GM18873 (cell line): Measurements from ENCODE around the gene ENTHD1.

Experiments
- ATAC-seq: cut with Tn5 transposase; IDR thresholded peaks from one replicate; pipeline ENCODE4 v1.9.1; 2021; ENCODE audit warnings: mild to moderate bottlenecking, moderate library complexity, moderate number of reproducible peaks; ENCODE audit not compliant: unreplicated experiment, low FRiP score

ENTHD1 gene

DNA sequence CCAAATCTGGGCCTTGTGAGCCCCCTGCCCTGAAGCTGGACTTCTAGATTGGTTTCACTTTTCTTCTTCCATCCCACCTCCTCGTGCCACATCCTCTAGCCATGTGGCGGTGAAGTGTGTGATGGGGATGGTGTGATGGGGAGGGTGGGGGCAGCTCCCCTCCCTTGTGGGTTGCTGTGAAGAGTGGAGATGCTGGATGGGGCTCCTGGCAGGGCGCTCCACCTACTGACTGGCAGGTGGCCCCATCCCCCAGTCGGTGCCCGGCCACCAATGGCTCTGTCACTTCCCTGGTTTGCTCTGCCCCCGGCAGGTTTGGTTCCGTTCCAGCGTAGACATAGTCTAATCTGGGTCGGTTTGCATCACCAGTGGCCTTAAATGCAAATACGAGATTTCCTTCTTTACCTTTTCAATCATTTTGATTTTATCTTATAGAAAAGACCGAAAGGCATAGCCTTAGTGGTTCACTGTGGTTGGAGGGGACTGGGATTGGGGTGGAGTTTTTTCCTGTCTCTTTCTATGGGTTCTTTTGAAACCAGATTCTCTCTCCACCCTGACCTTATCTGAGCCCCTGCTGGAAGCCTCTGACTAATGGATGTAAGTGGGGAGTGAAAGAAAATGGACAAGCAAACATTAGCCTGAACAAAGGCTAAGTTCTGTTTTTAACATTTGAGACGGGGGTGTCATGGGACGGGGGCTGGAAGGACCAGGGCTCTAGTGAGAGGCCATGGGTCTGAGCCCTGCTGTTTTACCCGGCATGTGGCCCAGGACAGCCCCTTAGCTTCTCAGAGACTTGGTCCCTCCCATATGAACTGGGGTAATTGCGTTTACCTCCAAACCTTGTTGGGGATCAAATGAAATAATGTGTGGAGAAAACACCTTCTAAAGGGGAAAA, 173.8 kb downstream of the ENTHD1 start:
- no peak for ATAC-seq

- ATAC-seq = no peak
Measured at GRCh38 chr22:39718921-39719475, 174.6 kb downstream of the ENTHD1 start.

- no peak for ATAC-seq
Measured at GRCh38 chr22:39718206-39718605, 175.4 kb downstream of the ENTHD1 start.

DNA sequence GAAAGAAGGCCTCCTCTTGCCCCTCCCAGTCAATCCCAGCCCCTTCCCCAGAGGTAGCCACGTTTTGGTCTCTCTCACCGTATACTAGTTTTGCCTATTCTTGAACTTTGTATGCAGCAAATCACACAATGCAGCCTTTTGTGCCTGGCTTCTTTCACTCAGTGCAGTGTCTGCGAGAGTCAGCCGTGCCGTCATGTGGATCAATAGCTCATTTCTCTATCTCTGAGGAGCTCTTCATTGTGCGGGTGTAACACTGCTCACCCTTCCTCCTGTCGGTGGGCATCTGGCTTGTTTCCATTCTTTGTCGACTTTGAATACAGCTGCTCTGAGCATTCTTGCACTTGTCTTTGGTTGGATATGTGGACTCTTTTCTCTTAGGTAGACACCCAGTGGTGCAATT, 176.5 kb downstream of the ENTHD1 start:
- ATAC-seq = no peak

GRCh38 chr22:39716534-39716933, 177.0 kb downstream of the ENTHD1 start:
- no peak for ATAC-seq

DNA sequence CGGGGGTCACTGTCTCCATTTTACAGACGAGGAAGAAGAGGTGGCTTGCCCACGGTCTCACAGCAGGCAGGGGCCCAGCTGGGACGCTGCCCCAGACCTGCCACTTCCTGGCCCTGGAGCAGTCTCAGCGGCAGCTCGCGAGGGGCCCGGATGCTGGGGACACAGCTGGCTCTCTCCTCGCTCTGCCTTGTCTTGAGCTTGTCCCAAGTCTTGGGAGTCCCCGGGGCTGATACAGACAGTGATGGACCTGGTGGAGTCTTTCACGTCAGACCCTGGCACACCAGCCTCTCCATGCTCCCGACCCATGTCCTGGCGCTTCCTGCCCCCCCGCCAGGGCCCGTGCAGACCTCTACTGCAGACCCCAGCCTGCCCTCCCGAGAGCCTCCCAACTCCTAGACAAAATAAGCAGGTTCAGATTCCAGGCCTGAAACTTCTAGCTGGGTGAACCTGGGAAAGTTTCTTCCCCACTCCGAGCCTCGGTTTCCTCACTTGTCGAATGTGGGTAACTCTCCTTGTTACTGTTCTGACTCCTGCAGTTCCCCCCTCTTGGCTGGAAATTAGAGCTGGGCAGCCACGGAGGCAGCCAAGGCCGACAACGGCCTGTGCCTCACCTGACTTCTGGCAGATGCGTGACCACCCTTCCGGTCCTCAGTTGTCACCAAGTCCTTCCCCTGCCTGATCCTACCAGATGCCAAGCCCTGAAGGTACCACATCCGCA, 177.6 kb downstream of the ENTHD1 start:
- no peak for ATAC-seq

GRCh38 chr22:39714321-39714720, 179.2 kb downstream of the ENTHD1 start:
- ATAC-seq = no peak

DNA sequence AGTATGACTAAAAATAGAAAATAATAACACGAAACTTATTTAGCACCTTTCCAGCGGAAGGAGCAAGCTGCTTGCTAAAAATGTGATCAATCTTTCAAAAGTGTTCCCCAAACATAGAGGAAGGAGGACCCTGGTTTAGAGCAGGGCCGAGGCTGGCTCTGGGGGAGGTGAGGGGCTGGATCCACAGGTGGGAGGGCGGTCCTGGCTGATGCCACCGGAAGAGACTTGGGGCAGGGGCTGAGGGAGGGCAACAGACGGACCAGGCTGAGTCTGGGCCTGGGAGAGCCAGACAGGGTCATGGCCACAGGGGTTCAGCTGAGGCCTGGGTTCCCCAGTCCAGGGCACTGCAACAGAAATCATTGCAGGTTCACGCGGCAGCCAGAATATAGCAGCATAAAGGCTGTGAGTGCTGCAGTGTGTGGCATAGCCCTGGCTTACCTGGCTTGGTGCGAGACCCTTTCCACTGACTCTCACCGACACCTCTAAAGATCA, 179.7 kb downstream of the ENTHD1 start:
- no peak for ATAC-seq

DNA sequence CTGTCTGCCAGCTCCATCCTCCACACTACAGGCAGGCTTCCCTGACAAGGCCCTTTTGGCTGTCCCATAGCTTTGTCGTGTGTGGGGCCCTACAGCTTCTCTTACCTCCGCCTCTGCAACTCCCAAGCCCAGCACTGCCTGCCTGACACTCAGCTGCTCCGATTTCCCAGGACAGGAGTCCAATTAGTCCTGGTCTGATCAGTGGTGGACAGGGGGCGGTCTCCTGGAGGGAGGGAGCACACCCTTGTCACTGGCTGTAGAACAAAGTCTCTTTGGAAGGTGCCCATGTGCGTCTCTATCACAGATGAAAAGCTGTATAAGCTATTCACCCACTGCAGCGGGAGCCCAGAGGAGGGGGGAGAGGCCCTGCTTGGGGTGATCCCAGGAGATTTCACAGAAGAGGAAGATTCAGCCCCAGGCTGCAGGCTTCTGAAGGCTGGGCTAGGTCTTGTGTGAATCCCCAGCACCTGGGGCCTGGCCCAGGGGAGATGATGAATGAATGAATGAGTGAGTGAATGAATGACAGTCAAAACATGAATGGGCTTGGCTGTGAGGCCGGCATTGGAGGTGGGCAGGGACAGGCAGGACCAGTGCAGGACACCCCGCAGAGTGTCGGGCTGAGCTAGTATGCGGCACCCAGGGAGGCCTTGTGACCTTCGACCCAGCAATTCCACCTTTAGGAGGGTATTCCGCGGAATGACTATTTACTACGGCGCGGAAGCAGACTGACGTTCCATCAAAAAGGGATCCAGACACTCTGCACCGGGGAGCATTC, 180.6 kb downstream of the ENTHD1 start:
- no peak for ATAC-seq

GRCh38 chr22:39712081-39712480, 181.5 kb downstream of the ENTHD1 start:
- no peak for ATAC-seq

DNA sequence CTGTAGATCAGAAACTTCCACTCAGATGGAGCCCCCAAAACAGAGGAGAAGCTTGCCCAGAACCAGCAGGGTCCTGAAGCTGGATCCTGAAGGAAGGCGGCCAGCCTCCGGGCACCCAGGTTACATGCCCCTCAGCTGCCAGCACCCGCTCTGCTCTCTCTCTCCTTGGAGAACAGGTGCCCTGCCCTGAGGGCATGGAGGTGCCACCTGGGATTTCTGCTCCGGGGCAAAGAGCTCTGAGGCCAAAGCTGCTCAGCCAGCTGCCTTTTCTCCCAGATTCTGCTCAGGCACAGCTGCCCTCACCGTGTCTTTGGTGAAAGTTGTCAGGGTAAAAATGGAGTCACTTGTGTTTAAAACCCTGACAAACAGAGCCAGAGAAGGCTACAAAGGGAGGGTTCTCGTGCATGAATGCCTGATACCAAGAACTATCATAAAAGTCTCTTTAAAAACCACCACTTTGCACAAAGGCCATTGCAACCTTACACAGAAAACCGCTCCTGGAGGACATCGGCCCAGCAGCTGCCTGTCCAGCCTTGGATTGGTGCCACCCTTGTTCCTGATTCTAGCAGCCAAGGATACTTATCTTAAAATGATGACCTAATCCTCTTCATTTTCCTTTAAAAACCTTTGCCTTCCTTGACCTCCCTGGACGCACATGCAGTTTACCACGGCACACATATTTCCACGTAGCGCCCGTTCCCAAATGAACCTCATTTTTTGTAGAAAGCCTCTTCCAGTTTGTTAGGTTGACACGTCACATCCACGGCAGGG, 183.0 kb downstream of the ENTHD1 start:
- no peak for ATAC-seq

GRCh38 chr22:39707816-39708215, 185.7 kb downstream of the ENTHD1 start:
- ATAC-seq = no peak

DNA sequence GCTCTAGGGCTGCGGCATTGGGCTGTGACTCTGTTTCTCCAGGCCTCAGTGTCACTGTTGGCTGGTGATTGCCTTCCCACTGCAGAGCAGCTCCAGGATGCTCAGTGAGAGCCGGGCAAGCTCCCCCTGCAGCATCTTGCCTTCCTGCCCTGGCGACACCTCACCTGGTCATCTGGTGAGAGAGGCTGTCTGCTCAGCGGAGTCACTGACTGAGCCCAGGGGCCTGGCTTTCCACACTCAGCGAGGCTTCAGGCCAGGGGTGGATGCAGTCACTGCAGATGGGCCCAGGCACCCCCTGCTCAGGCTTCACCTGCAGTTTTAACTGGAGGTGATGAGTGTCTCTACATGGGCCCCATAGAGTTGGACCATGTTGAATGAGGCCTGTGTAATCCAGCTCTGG, 186.2 kb downstream of the ENTHD1 start:
- ATAC-seq = no peak

DNA sequence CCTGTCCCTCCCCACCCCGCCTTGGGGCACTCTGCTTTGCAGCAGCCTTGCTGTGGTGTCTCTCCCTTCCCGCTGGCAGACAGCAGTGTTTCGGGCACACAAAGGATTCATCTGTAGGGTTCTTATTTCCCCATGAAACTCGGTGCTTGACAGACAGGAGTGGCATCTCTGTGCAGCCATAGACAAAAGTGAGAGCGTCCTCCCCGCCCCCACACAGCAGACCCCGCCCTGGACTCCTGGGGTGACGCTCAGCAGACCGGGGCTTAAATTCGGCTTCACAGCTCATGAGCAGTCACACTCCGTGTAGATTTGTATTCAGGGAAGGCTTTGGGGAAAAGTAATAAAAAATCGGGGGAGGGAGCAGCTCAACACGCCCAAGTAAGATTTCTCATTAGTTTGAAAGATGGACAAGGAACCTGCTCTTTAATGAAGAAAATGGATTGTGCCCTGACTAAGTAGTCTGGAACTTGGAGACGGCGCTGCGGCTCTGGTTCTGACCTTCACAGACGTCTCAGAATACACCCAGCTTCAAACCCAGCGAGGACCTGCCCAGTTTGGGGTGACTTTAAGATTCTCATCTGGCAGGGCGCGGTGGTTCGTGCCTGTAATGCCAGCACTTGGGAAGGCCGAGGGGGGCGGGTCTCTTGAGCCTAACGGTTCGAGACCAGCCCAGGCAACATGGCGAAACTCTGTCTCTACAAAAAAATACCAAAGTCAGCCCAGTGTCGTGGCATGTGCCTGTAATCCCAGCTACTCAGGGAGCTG, 187.0 kb downstream of the ENTHD1 start:
- no peak for ATAC-seq

GRCh38 chr22:39705386-39705785, 188.2 kb downstream of the ENTHD1 start:
- ATAC-seq = no peak

GRCh38 chr22:39703928-39704639, 189.5 kb downstream of the ENTHD1 start:
- ATAC-seq = no peak

DNA sequence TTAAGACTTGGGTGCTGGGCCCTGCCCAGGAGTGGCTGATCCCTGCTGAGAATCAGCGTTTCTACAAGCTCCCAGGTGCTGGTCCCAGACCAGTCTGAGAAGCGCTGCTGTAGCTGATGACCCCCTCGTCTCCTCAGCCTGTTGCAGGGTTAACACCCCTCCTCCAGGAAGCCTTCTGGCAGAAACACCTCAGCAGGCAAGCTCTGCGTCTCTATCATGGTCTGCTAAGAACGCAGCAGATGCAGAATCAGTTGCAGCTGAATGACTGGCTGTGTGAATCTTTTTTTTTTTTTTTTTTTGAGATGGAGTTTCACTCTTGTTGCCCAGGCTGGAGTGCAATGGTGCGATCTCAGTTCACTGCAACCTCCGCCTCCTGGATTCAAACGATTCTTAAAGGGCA, 190.5 kb downstream of the ENTHD1 start:
- no peak for ATAC-seq

DNA sequence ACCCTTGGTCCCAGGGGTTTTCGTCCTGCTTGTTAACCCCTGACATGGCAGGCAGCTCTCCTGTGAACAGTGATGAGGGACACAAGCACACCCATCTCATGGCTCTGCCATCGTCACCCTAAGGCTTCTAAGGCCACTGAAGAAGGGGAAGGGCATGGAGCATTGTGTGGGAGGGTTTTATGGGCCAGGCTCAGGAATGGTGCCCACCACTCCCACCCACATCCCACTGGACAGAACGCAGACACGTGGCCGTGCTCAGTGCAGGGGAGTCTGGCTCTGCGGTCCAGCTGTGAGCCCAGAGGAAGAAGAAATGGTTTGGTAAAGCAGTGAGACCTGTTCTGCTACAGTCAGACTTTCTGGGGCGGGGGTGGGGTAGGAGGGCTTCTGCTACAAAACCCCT, 193.0 kb downstream of the ENTHD1 start:
- no peak for ATAC-seq
